IPS DF 19.7 (cell line): ENCODE data around the gene B3GNT8.
"Not testable (repeated sequence)": the region's sequence is repeated elsewhere in the genome, so short reads cannot be mapped to it uniquely, and the experiment has no call there.

Experiments
- DNase-seq: peaks from one replicate; pipeline ENCODE4 v3.0.0-alpha.2; 2013; ENCODE audit warnings: low read depth, low spot score

B3GNT8 gene

GRCh38 chr19:41426952-41427646 is at the start of gene B3GNT8:
TSS of gene B3GNT8 (minus strand) at chr19:41427374. CDS start at chr19:41426778, 596 bp downstream.
- no peak for DNase-seq

DNA sequence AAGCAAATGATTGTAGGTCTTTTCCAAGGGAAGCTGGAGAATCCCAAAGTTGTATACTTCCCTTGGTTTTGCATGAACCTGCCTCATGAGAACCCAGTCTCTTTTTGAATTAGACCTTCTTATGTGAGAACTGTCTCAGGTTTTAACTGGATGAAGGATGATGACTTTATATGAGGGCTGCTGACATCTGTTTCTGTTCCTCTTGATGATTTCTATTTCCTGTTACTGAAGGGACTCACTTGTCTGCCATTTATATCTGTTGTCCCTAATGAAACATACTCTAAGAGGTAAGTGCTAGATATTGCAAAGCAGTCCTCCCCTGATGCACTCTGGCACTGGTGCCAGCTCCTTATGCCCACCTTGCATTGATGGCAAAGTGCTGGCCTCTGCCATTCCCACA is 49.4 kb upstream of the B3GNT8 start:
- DNase-seq, result no peak

DNA sequence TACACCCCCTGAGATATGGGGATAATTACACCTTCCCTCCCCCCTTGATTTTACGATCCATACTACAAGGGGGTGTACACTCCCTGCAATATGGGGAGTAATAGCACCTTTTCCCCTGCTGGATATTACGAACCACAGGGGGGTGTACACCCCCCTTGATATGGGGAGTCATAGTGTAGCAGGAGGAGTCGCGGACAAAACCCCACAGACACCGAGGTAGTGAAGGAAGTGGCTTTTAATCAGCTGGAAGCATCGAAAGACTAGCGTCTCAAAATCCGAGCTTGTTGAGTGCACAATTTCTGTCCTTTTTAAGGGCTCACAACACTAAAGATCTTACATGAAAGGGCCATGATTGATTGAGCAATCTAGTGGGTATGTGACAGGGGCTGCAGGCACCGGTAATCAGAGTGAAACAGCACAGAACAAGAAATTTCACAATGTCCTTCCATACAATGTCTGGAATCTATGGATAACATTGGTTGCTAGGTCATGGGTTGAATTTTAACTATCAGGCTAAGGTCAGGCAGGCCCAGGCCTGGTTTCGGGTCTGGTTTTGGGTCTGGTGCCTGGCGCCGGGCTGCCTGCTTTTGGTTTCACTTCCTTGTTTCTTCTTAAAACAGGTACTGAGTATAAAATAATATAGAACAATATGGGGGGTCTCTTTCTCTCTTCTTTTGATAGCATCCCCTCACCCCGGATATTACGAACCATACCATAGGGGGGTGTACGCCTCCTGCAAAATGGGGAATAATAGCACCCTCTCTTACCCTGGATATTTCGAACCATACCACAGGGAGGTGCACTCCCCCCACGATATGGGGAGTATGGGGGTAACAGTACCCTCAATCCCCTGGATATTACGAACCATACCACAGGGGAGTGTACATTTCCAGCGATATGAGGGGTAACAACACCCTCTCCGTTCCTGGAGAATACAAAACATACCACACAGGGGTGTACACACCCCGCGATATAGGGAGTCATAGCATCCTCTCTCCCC is 36.4 kb upstream of the B3GNT8 start:
- DNase-seq, result not testable (repeated sequence)

- no peak for DNase-seq
Measured at GRCh38 chr19:41462497-41462896, 35.3 kb upstream of the B3GNT8 start.

DNA sequence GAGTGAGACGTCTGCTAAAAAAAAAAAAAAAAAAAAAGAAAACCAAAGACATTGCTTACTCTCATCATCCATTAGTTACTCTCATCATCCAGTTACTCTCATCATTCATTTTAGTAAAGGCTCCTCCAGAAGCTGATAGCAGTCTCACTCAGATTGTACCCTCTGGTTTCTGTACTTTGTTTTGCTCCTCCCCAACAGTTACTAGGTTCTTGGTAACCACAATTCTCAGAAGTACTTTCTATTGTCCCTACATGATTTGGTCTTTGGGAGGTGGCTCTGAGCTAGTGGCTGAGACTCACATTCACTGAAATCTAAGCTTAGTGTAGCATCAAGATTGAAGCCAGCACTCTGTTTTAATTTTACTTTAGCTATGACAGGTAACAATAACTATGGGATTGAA is 30.1 kb upstream of the B3GNT8 start:
- no peak for DNase-seq

GRCh38 chr19:41456342-41456918 is 29.3 kb upstream of the B3GNT8 start:
- DNase-seq, result no peak

DNA sequence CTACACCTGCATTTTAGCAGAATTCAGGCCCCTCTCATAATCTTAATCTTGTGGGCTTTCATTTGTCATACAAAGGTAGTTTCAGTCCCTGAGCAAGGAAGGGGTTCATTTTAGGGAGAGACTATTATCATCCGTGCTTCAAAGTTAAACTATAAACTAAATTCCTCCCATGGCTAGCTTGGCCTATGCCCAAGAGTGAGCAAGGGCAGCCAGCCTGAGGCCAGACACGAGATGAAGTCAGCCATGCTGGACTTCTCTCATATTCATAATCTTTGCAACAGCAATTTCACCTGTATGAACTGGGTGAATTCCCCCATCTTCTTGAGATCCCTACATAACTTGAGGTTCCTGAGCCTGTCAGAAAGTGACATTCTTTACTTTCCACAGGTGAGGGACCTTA is 28.8 kb upstream of the B3GNT8 start:
- no peak for DNase-seq

- no peak for DNase-seq
Measured at GRCh38 chr19:41452584-41453275, 25.6 kb upstream of the B3GNT8 start.

DNA sequence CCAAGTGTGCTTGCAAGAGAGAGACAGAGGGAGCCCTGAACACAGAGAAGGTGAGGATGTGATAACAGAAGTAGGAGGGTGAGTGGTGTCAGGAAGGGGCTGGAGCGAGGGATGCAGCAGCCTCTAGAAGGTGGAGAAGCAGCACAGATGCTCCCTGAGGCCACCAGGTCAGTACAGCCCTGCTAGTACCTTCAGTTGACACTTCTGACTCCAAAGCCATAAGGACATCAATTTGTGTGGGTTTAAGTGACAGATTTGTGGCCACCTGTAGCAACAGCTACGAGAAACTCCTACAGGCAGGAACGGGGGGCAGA is 22.6 kb upstream of the B3GNT8 start:
- no peak for DNase-seq

DNA sequence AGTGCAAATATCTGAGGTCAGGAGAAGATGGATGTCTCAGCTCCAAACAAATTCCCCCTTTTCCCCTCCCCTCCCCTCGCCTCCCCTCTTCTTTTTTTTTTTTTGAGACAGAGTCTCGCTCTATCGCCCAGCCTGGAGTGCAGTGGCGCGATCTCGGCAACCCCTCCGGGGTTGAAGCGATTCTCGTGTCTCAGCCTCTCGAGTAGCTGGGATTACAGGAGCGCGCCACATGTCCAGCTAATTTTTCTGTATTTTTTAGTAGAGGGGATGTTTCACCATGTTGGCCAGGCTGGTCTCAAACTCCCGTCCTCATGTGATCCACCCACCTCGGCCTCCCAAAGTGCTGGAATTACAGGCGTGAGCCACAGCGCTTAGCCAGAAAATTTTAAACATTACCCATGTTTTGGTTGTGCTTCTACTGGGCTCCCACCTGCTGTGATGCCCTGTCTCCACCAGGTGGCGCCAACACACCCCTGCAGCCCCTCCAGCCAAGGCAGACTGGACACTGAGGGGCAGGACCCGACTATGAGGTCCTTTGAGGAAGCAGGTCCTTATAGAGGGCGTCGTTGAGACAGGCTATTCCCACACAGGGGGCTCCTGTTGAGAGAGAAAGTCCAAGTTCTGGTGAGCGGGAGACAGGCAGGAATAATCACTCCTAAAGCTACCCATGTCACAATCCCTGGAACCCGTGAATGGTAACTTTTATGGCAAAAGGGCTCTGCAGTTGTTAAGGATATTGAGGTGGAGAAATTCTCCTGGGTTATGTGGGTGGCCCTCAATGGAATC is 22.1 kb upstream of the B3GNT8 start:
- peak; percentile 63 for DNase-seq

- no peak for DNase-seq
Measured at GRCh38 chr19:41447732-41448332, 20.7 kb upstream of the B3GNT8 start.

DNA sequence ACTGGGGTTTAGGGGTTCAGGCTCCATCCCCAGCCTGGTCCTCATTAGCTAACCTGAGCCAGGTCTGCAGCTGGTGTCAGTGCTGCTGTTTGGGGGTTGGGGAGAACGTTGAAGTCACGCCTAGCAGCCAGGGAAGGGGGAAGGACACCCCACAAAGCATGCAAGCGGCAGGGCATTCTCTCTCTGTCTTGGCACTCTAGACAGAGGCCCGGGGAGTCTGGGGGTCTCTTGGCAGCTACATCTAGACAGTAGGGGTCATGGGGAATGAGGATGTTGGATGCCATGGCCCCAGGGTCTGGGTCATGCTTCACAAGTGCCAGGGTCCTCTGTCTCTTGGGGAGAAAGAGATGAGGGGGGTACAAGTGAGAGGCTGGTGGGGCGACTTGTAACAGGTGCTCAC is 18.4 kb upstream of the B3GNT8 start:
- DNase-seq, result no peak

GRCh38 chr19:41443813-41444455 is 16.8 kb upstream of the B3GNT8 start:
- DNase-seq, result no peak

- no peak for DNase-seq
Measured at GRCh38 chr19:41442473-41443355, 15.5 kb upstream of the B3GNT8 start, which contains the start of gene ERICH4. TSS of gene ERICH4 (plus strand) at chr19:41443156. CDS start at chr19:41443170, 14 bp downstream.

GRCh38 chr19:41441321-41441945 is 14.3 kb upstream of the B3GNT8 start:
- DNase-seq, result no peak

DNA sequence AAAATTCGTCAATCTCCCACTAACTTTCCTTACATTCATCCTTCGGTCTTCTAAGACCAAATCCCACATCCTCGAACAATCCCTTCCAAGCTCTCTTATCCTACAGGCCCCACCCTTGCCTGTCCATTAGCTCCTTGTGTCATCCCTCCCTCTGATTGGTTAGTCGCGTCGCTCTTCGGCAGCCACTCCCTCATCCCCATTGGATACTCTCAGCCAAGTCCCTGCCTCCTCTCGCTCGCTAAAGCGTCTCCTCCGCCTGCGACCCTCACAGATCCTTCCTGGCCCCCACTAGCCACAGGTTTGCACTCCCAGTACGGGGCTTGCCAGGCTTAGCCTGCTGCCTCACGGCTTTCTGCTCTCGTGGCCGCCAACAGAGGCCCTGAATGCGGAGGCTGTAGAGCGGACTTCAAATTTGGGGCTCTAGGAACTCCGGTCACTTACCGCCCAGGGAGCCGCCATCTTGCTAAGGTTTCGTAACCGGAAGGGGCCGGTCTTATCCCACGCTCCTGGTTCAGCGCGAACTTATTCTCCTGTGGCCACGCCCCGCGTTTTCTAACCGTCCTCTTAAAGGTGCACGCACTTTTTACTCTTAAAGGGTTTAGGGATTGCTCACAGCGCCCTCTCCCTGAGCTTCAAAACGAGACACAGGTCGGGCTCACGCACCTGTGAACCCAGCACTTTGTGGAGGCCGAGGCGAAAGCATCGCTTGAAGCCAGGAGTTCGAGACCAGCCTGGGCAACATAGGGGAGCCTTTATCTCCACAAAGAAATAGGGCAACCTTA is 12.5 kb upstream of the B3GNT8 start, which contains the start of gene DMAC2:
TSS of gene DMAC2 (minus strand) at position 472 of the 782 bp plus-strand sequence. CDS start at position 459, 13 bp downstream.
- peak; percentile 97 for DNase-seq

DNA sequence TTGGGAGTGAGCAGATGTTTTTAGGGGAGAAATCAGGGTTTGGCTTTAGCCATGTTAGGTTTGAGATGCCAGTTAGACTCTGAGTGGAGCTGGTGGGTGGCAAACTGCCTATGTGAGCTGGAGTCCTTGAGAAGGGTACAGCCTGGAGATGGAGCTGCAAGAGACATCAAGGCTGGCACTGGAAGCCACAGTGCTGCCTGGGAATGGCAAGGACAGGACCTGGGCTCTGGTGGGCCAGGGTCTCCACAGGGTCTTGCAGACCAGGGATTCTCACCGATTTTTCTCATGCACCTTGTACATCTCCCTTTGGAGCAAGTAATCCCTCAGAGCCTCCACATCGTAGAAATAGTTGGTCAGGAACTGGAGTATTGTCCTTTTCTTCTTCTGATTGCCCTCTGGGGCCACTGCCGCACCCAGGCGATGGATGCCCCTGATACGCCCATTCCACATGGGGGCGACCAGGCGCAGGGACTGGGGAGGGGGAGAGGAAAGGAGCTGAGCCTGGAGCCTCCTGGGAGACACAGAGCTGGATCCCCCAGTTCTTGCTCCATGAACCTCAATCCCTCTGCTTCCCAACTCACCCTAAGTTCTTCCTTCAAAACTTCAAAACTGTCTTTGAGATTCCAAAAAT is 10.9 kb upstream of the B3GNT8 start:
- DNase-seq, result no peak
